Endometrium (tissue), 2 donors: Measurements from ENCODE around the gene MOCS3.

Source experiments
- FAIRE-seq: peaks from 2 replicates; lab custom pipeline; 2012; peaks lifted over from hg19 to GRCh38; lab: Jason Lieb, UNC
- donor health status: control.
- donor health status: control.

The MOCS3 gene

GRCh38 chr20:50982363-50982762 lies 23.7 kb downstream of the MOCS3 start:
- FAIRE-seq, result no peak

GRCh38 chr20:50983321-50983720 lies 24.7 kb downstream of the MOCS3 start:
- FAIRE-seq, result no peak

GRCh38 chr20:50987493-50988210 lies 29.0 kb downstream of the MOCS3 start:
- no peak for FAIRE-seq

GRCh38 chr20:50991076-50991475 lies 32.5 kb downstream of the MOCS3 start:
- FAIRE-seq, result no peak

- FAIRE-seq, result no peak
These were observed 33.7 kb downstream of the MOCS3 start for GRCh38 chr20:50992336-50992732.

- no peak for FAIRE-seq
These were observed 34.3 kb downstream of the MOCS3 start for GRCh38 chr20:50992733-50993457.

- no peak for FAIRE-seq
These were observed 35.3 kb downstream of the MOCS3 start for GRCh38 chr20:50993876-50994275.

GRCh38 chr20:50995506-50995905 lies 36.9 kb downstream of the MOCS3 start:
- FAIRE-seq, result no peak

- FAIRE-seq, result no peak
These were observed 38.6 kb downstream of the MOCS3 start for GRCh38 chr20:50996901-50997865.

- FAIRE-seq, result no peak
These were observed 40.7 kb downstream of the MOCS3 start for GRCh38 chr20:50999355-50999754.

- no peak for FAIRE-seq
These were observed 43.0 kb downstream of the MOCS3 start for GRCh38 chr20:51001430-51002265.

GRCh38 chr20:51002633-51003032 lies 44.0 kb downstream of the MOCS3 start:
- no peak for FAIRE-seq

- no peak for FAIRE-seq
These were observed 45.1 kb downstream of the MOCS3 start for GRCh38 chr20:51003753-51004152.

GRCh38 chr20:51004305-51004727 lies 45.7 kb downstream of the MOCS3 start:
- FAIRE-seq, result no peak

GRCh38 chr20:51004781-51005180 lies 46.2 kb downstream of the MOCS3 start:
- no peak for FAIRE-seq

- FAIRE-seq, result no peak
These were observed 46.6 kb downstream of the MOCS3 start for GRCh38 chr20:51005214-51005613.

- no peak for FAIRE-seq
These were observed 50.1 kb downstream of the MOCS3 start for GRCh38 chr20:51008718-51009117.

- FAIRE-seq, result no peak
These were observed 50.9 kb downstream of the MOCS3 start for GRCh38 chr20:51009303-51010042.

GRCh38 chr20:51010043-51010365 lies 51.4 kb downstream of the MOCS3 start:
- FAIRE-seq, result no peak

GRCh38 chr20:51010932-51011331 lies 52.3 kb downstream of the MOCS3 start:
- no peak for FAIRE-seq

- no peak for FAIRE-seq
These were observed 52.9 kb downstream of the MOCS3 start for GRCh38 chr20:51011479-51011878.
